HG02943 (cell line): ENCODE measurements around the gene PLEKHG3.
"Not testable (repeated sequence)": the region's sequence is repeated elsewhere in the genome, so short reads cannot be mapped to it uniquely, and the experiment has no call there.

ENCODE experiments used
- ATAC-seq: cut with Tn5 transposase; IDR thresholded peaks from one replicate; pipeline ENCODE4 v1.9.1; 2021; ENCODE audit warnings: mild to moderate bottlenecking, low read depth, moderate library complexity; ENCODE audit not compliant: unreplicated experiment

The PLEKHG3 gene

GRCh38 chr14:64686282-64686615, 18.0 kb upstream of the PLEKHG3 start:
- no peak for ATAC-seq

- no peak for ATAC-seq
Observed at GRCh38 chr14:64688031-64688430, 16.2 kb upstream of the PLEKHG3 start.

- ATAC-seq = no peak
Observed at GRCh38 chr14:64688811-64689281, 15.4 kb upstream of the PLEKHG3 start.

- ATAC-seq = no peak
Observed at GRCh38 chr14:64689289-64689688, 14.9 kb upstream of the PLEKHG3 start.

- not testable (repeated sequence) for ATAC-seq
Observed at GRCh38 chr14:64690607-64691006, 13.6 kb upstream of the PLEKHG3 start.

GRCh38 chr14:64691376-64691775, 12.8 kb upstream of the PLEKHG3 start:
- no peak for ATAC-seq

- no peak for ATAC-seq
Observed at GRCh38 chr14:64692189-64692985, 11.8 kb upstream of the PLEKHG3 start.

- ATAC-seq = no peak
Observed at GRCh38 chr14:64692986-64693809, 11.0 kb upstream of the PLEKHG3 start.

GRCh38 chr14:64693810-64694165, 10.4 kb upstream of the PLEKHG3 start:
- no peak for ATAC-seq

GRCh38 chr14:64695071-64695470, 9.2 kb upstream of the PLEKHG3 start:
- no peak for ATAC-seq

GRCh38 chr14:64696355-64696857, 7.8 kb upstream of the PLEKHG3 start:
- ATAC-seq = no peak

- ATAC-seq = no peak
Observed at GRCh38 chr14:64698903-64699302, 5.3 kb upstream of the PLEKHG3 start.

GRCh38 chr14:64700290-64700689, 3.9 kb upstream of the PLEKHG3 start:
- no peak for ATAC-seq

- ATAC-seq = no peak
Observed at GRCh38 chr14:64700894-64701293, 3.3 kb upstream of the PLEKHG3 start.

- ATAC-seq = no peak
Observed at GRCh38 chr14:64701660-64702059, 2.6 kb upstream of the PLEKHG3 start.

GRCh38 chr14:64702493-64703394, 1.5 kb upstream of the PLEKHG3 start:
- no peak for ATAC-seq

GRCh38 chr14:64703395-64704142, 655 bp upstream of the PLEKHG3 start:
- no peak for ATAC-seq

GRCh38 chr14:64704743-64705380, 638 bp downstream of the PLEKHG3 start:
- ATAC-seq = no peak

GRCh38 chr14:64705381-64706118, 1.3 kb downstream of the PLEKHG3 start:
- no peak for ATAC-seq
